Activated CD4-positive, alpha-beta T cell treated with anti-CD3 and anti-CD28 coated beads for 4 hours (primary cell): ENCODE measurements around the gene MCTP1.
"Not testable (repeated sequence)": the region's sequence is repeated elsewhere in the genome, so short reads cannot be mapped to it uniquely, and the experiment has no call there.

Experiments used
- DNase-seq, 2 donors: peaks; one replicate each; pipeline ENCODE4 v3.0.0-alpha.2; 2020

The MCTP1 gene

GRCh38 chr5:95178046-95178651 is 106.7 kb downstream of the MCTP1 start:
- no peak for DNase-seq

DNA sequence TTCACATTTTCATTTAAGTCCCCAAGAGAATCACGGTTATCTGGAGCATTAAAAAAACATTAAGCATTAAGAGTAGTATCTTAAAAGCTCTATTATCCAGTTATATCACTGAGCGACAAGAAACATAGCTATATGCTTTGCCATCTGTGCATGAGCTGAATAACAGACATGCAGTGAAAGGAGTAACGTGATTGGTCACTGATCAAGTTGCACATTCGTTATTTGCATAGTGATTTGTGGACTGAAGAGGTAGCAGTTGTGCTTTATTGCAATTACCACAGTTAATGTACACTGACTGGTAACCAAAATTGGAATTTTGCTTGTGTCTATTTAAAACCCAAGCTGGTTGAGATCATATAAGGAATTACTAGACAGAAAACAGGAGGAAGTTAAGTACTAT is 107.4 kb downstream of the MCTP1 start:
- no peak for DNase-seq

DNA sequence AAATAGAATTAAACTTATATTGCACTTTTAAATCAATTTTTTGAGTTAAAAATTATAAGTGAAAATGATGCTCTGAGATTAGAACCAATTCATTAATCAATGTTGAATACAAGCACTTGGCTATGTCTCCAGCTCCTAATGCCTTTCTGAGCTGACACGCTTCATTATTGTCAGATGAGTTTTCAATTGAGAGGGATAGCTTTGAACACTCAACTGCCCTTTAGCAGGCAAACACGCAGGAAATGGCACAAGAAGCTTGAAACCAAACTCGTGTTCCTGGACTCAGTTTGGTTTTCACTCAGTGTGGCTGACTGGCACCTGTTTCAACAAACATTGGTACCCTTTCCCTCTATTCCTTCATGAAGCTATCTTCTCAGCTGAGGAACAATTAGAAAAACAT is 109.8 kb downstream of the MCTP1 start:
- DNase-seq, result no peak

DNA sequence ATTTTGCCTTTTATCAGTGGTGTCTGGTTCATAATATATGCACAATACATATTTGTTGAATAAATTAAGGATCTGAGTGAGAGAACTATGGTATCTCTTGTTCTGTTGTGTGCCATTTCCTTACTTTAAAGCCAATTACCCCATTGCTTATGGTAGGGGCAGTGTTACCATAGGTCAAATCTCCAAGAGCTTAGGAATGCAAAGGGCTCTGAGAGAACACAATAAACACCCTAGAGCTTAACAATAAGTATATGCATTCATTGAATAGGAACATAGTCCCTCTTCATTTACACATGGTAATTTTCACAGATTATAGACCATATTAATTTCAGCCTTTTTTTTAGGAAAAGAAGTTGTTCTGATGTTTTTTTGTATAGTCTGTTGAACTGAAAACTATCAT is 112.2 kb downstream of the MCTP1 start:
- no peak for DNase-seq

DNA sequence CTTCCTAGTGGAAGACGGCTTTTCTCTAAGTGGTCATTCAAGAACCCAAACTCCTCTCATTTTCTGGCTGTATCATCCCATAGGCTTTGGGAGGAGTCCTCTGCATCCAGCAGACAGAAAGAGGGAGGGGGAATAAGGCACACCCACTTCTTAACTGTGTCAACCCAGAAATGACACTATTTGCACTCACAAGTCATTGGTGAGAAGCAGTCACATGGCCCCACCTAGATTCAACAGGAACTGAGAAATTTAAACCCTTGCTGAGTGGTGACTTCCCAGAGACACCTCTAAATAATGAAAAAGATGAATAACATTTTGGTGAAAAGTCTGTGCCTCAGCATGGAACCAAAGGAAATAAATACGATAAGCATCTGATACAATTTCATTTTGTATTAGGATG is 120.0 kb downstream of the MCTP1 start:
- no peak for DNase-seq

DNA sequence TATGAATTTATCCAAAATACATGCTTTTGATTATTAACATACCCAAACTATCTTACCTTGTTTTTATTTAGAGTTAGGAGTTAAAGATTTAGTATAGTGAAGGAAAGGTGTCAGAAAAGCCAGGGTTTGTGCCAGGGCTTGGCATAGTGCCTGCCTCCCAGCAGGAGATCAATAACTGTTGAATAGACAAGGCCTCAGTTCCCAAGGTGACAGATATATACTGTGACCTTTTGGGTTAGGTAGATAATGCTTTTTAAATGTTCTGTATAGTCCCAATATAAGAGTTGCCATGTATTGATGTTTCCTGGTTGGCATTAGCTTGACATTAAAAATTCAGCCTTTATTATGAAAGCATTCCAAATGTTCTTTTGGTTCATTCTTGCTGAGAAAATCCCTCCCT is 121.8 kb downstream of the MCTP1 start:
- DNase-seq, result no peak

GRCh38 chr5:95162231-95162992 is 122.5 kb downstream of the MCTP1 start:
- no peak for DNase-seq

DNA sequence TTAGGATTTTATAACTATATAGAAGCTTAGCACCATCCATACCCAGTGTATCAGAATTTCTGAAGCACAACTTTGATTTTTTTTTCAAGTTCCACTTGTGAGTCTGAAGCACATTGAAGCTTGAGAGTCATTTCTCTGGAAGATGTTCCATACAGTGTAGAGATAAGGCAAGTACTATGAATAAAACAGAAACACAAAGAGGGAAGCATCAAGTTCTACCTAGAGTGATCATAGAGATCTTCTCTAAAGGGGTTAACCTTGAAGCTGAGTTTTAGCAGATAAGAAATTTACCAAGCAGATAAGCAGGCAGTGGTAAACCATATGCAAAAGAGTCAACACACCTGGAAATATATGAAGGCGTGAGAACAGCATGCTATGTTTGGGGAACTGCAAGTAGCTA is 125.3 kb downstream of the MCTP1 start:
- no peak for DNase-seq

DNA sequence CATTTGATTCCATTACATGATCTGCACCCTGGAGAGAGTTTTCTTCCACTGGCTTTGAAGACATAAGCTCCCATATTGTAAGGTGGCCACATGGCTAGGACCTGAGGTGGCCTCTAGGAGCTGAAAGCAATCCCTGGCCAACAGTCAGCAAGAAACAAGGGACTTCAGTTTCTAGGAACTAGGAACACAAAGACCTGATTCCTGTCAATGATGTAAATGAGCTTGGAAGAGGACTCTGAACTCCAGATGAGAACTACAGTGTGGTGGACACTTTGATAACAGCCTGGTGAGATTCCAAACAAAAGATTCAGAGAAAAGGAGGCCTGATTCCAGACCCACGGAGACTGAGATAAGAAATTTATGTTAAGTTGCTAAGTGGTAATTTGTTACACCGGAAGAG is 129.0 kb downstream of the MCTP1 start:
- no peak for DNase-seq

- no peak for DNase-seq
Observed at GRCh38 chr5:95153511-95153910, 131.4 kb downstream of the MCTP1 start.

DNA sequence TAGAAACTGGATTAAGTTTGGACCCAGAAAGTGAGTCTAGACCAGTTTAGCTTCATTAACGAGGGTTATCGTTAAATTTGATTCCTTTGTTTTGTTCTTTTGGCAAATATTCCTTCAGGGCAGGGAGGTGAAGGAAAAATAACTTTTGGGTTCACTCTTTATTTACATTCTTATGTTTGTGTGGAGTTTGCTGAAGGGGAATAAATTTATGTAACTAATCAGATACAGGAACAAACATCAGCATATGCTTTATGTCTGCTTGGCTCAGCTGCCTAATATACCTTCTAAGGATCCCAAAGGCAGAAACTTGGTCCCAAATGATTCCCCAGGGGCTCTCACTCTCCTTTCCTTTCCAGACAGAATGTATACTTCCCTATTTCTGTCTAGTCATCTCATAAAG is 132.4 kb downstream of the MCTP1 start:
- DNase-seq, result no peak

- no peak for DNase-seq
Observed at GRCh38 chr5:95152131-95152530, 132.8 kb downstream of the MCTP1 start.

GRCh38 chr5:95151694-95152093 is 133.2 kb downstream of the MCTP1 start:
- no peak for DNase-seq

GRCh38 chr5:95149387-95149786 is 135.5 kb downstream of the MCTP1 start:
- no peak for DNase-seq

- no peak for DNase-seq
Observed at GRCh38 chr5:95148453-95148852, 136.4 kb downstream of the MCTP1 start.

DNA sequence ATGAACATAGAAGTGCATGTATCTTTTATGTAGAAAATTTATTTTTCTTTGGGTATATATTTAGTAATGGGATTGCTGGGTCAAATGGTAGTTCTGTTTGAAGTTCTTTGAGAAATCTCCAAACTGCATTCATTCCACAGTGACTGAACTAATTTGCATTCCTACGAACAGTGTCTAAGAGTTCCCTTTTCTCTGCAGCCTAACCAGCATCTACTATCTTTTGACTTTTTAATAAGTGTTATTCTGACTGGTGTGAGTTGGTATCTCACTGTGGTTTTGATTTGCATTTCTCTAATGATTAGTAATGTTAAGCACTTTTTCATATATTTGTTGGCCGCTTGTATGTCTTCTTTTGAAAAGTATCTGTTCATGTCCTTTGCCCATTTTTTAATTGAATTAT is 141.0 kb downstream of the MCTP1 start:
- DNase-seq, result not testable (repeated sequence)

DNA sequence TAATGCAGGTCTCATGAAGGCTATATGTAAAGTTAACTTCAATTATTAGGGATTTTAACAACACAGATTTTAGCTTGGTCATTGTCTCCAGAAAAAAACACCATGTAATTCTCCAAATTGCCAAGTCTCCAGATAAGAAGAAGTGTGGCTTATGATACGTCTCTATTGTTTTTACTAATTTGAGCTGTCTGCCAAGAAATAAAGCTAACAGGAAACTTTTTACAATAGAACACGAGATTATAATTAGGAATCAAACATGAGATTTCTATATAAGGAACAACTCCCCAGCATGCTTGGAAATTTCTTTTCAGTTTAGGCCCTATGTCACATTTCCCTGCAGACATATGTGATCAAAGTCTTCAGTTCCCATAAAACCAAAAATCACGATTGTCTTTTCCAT is 142.7 kb downstream of the MCTP1 start:
- DNase-seq, result no peak

- DNase-seq, result no peak
Observed at GRCh38 chr5:95141141-95141540, 143.8 kb downstream of the MCTP1 start.

DNA sequence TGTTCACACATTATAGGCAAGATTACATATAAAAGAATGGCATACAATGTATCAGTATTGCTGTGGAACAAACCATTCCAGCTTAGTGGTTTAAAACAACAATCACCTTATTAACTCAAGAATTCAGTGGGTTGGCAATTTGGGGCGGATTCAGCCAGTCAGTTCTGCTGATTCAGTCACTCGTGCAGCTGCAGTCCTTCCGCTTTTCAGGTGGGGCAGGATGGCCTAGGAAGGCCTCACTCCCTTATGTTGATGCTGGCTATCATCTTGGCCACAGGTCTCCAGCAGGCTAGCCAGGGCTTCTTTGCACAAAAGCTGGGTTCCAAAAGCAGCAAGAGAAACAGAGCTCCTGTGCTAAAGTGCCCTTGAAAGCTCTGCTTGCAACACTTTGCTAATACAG is 150.6 kb downstream of the MCTP1 start:
- no peak for DNase-seq

GRCh38 chr5:95132096-95132495 is 152.8 kb downstream of the MCTP1 start:
- no peak for DNase-seq

- DNase-seq, result no peak
Observed at GRCh38 chr5:95130941-95131340, 154.0 kb downstream of the MCTP1 start.

- DNase-seq, result no peak
Observed at GRCh38 chr5:95124731-95125130, 160.2 kb downstream of the MCTP1 start.

GRCh38 chr5:95124101-95124500 is 160.8 kb downstream of the MCTP1 start:
- DNase-seq, result no peak

DNA sequence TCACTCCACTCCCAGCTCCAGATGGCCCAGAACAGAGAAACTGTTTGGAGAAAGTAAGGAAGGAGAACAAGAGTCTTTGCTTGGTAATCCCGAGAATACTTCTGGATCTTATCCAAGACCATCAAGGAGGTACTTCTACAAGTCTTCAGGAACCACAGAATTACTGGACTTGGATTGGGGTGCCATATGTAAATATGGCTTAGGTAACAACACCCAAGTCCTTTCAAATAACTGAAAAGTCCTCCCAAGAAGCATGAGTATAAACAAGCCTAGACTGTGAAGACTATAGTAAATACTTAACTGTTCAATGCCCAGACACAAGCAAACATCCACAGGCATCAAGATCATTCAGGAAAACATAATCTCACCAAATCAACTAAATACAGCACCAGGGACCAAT is 170.0 kb downstream of the MCTP1 start:
- DNase-seq, result no peak

- no peak for DNase-seq
Observed at GRCh38 chr5:95114305-95114704, 170.6 kb downstream of the MCTP1 start.
